Thoracic aorta (tissue), 2 donors: ENCODE results near the gene HSD17B11. TPM values are rescaled to one million over a fixed set of nuclear protein-coding genes. Genes with fewer than 3 reads are reported as not detected.
"Not testable (repeated sequence)": the region's sequence is repeated elsewhere in the genome, so short reads cannot be mapped to it uniquely, and the experiment has no call there.

Source experiments
- ATAC-seq: fragments of 150-250 bp; one replicate; pipeline ENCODE4 v1.8.0; 2017; ENCODE audit warnings: low read depth; ENCODE audit not compliant: insufficient number of reproducible peaks, low FRiP score
- DNase-seq: peaks from one replicate; pipeline ENCODE4 v3.0.0-alpha.2; 2020; ENCODE audit warnings: low spot score
- H3K27ac ChIP-seq, 2 donors: fragments of 200-600 bp; sonication (generic); 1 replicate in 1 of 2; 2 replicates in 1 of 2; pipeline ENCODE4 v1.5.1; 2016; ENCODE audit warnings: mild to moderate bottlenecking in 2 of 2, moderate library complexity in 2 of 2
- H3K27me3 ChIP-seq: fragments of 200-600 bp; sonication (generic); replicated peaks from 2 replicates; pipeline ENCODE4 v1.6.0; 2016; ENCODE audit warnings: mild to moderate bottlenecking; ENCODE audit not compliant: insufficient read depth
- H3K36me3 ChIP-seq: fragments of 200-600 bp; sonication (generic); one replicate; pipeline ENCODE4 v1.5.1; 2016
- H3K4me1 ChIP-seq, 2 donors: fragments of 200-600 bp; sonication (generic); 1 replicate in 1 of 2; 2 replicates in 1 of 2; pipeline versions ENCODE4 v1.5.1 to v1.6.0; 2016; ENCODE audit warnings: low read depth in 2 of 2, mild to moderate bottlenecking in 1 of 2; ENCODE audit not compliant: control insufficient read depth in 1 of 2
- H3K4me3 ChIP-seq: fragments of 200-600 bp; sonication (generic); 2 replicates; pipeline ENCODE4 v1.5.1; 2016; ENCODE audit warnings: mild to moderate bottlenecking
- H3K9me3 ChIP-seq: fragments of 200-600 bp; sonication (generic); 2 replicates; pipeline ENCODE4 v1.5.1; 2016
- total RNA-seq, 2 donors: library from RNA; depleted of rRNA; stranded (reverse); fragments of >200 nt; gene quantifications; one replicate each; pipeline versions ENCODE4 v1.1.0 to v1.2.3, GENCODE V29; 2016
- TF ChIP-seq, protein P1 (sequence below): fragments of 200-600 bp; sonication (generic); IDR thresholded peaks from one replicate; pipeline ENCODE4 v1.5.1; 2019; ENCODE audit warnings: antibody characterized with exemption

The HSD17B11 gene
- total RNA-seq, 2 donors from 2014 or later: 43.2 to 57.6 TPM

DNA sequence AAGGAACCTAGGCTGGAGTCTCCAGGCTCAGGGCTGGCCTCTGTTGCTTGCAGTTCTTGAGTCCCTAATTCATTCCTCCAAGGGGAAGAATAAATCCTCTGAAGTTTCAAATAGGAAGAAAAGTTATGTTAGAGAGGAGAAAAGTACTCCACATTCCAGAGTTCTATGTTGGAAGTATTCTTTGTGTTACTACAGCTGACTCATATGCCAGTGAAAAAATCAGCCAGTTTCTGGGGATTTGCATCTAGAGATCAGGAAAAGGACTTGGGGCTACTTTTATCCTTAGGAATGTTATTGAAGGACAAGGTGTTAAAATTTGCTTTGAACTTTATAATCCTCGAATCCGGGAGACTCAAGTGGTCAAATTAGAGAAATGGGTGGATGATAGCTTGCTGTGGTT, 19.7 kb upstream of the HSD17B11 start:
- no peak overlapping the region for H3K4me3 ChIP-seq
- H3K27ac ChIP-seq: no peak overlapping the region
- no peak for ATAC-seq
- H3K27me3 ChIP-seq: no peaks in the 10 kb centered on the region
- H3K9me3 ChIP-seq: no peaks in the 10 kb centered on the region
- DNase-seq: no peak
- no peaks in the 10 kb centered on the region for H3K4me1 ChIP-seq
- TF ChIP-seq, protein P1, sequence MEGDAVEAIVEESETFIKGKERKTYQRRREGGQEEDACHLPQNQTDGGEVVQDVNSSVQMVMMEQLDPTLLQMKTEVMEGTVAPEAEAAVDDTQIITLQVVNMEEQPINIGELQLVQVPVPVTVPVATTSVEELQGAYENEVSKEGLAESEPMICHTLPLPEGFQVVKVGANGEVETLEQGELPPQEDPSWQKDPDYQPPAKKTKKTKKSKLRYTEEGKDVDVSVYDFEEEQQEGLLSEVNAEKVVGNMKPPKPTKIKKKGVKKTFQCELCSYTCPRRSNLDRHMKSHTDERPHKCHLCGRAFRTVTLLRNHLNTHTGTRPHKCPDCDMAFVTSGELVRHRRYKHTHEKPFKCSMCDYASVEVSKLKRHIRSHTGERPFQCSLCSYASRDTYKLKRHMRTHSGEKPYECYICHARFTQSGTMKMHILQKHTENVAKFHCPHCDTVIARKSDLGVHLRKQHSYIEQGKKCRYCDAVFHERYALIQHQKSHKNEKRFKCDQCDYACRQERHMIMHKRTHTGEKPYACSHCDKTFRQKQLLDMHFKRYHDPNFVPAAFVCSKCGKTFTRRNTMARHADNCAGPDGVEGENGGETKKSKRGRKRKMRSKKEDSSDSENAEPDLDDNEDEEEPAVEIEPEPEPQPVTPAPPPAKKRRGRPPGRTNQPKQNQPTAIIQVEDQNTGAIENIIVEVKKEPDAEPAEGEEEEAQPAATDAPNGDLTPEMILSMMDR: no peak
- H3K36me3 ChIP-seq: no peaks in the 10 kb centered on the region

DNA sequence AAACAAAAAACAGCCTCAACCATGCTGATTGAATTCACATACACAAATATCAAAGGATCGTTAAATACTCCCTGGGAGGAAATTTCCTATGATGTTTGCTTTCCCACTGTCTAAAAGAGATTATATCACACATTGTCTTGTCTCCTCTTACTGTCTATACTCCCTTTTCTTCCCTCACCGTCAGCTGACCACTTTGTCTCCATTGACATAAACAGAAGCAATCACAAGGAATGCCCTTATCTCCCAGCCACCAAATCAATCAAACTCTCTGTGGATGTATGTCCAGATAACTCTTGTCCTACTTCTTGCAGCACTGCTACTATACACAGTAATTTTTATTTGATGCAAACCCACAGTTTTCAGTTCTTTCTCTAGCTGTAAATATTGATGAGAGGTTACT, 19.2 kb upstream of the HSD17B11 start:
- TF ChIP-seq, protein P1: no peak
- Histone ChIP-seq H3K27ac (no peak overlapping the region), H3K4me1 (no peaks in the 10 kb centered on the region), H3K36me3 (no peaks in the 10 kb centered on the region), H3K9me3 (no peaks in the 10 kb centered on the region), H3K4me3 (no peak overlapping the region), H3K27me3 (no peaks in the 10 kb centered on the region)
- DNase-seq (no peak), ATAC-seq (no peak)

DNA sequence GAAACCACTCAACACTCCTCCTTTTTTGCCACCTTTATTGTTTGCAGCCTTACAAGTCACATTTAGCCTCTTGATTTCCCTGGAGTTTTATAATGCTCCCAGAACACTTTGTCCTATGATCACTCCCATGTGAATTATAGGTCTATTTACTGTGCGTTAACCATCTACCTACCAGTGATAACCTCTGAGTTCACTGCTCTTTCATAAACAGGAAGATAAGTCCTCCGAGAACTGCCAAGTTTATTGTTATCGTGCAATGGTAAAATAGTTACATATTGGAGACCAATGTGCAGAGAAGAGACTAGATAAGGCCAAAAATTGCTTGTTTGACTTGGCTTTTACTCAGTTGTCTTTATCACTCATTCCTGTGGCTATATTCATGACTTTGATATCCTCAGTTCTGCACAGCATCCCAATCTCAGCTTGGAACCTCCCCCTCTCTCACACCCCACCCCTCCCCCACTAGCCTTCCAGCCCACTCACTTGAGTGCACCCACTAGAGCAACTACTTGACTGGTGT, 18.5 kb upstream of the HSD17B11 start:
- ATAC-seq: no peak
- DNase-seq: no peak
- no peak overlapping the region for H3K4me3 ChIP-seq

DNA sequence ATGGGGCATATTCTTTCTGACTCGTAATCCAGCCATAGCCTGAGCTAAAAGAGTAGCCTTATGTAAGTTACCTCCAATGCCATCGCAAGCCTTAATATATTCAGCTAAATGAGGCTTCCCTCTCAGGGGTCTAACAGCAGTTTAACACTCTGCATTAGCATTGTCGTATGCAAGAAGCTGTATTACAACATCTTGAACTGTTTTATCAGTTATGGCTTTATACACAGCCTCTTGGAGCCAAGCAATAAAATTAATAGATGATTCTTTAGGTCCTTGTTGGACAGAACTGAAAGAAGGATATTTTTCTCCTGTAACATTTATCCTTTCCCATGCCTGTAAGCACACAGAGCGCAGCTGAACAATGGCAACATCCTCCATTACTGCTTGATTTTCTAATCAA, 15.9 kb upstream of the HSD17B11 start:
- ATAC-seq, H3K4me1 ChIP-seq, H3K36me3 ChIP-seq, H3K27ac ChIP-seq, DNase-seq, H3K27me3 ChIP-seq, H3K9me3 ChIP-seq, H3K4me3 ChIP-seq: not testable (repeated sequence)

More for the DNA sequence above, 18.5 kb upstream of the HSD17B11 start:
- Histone ChIP-seq H3K27me3 (no peaks in the 10 kb centered on the region), H3K36me3 (no peaks in the 10 kb centered on the region), H3K27ac (no peak overlapping the region), H3K4me1 (no peaks in the 10 kb centered on the region), H3K9me3 (no peaks in the 10 kb centered on the region)
- TF ChIP-seq, protein P1: no peak

DNA sequence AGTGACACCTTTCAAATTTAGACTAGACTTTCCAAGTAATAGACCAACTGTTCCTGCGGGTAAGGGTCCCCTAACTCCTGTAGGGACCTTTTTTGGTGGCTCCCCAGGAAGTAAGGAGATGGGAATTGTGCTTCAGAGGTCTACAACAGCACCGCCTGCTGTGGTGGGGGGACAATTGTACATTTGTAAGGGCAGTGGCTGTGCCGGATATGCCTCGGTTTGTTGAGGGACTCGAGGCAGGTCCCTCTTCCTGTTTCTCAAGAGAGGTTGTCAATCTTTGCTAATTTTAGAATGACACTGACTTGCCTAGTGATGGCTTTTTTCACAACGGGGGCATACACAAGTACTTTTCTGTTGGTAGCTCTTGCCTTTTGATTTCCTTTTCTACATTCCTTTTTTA, 15.5 kb upstream of the HSD17B11 start:
- TF ChIP-seq, protein P1: no peak
- no peak overlapping the region for H3K4me3 ChIP-seq

DNA sequence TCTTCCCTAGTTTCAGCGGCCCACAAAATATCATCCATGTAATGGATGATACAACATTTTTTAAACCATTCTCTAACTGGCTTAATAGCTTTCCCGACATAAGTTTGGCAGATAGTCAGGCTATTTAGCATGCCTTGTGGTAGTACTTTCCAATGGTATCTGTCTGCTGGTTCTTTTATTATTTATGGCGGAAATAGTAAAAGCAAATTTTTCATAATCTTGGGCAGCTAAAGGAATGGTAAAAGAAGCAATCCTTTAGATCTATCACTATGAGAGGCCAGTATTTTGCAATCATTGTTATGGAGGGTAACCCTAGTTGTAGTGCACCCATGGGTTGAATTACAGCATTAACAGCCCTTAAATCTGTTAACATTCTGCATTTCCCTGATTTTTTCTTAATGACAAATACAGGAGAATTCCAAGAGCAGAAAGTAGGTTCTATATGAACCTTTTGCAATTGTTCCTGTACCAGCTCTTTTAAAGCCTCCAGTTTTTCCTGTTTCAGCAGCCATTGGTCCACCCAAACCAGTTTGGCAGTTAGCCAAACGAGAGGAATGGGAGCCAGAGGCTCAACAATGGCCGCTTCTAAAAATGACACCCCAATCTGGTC, 14.3 kb upstream of the HSD17B11 start:
- Histone ChIP-seq H3K36me3 (no peaks in the 10 kb centered on the region), H3K27ac (no peak overlapping the region), H3K9me3 (no peaks in the 10 kb centered on the region), H3K4me1 (no peaks in the 10 kb centered on the region), H3K27me3 (no peaks in the 10 kb centered on the region), H3K4me3 (no peak overlapping the region)
- TF ChIP-seq, protein P1: no peak
- ATAC-seq: no peak
- no peak for DNase-seq

More for the DNA sequence above, 15.5 kb upstream of the HSD17B11 start:
- no peaks in the 10 kb centered on the region for H3K9me3 ChIP-seq
- H3K36me3 ChIP-seq: no peaks in the 10 kb centered on the region
- no peaks in the 10 kb centered on the region for H3K4me1 ChIP-seq
- no peaks in the 10 kb centered on the region for H3K27me3 ChIP-seq
- DNase-seq (no peak), ATAC-seq (no peak)
- no peak overlapping the region for H3K27ac ChIP-seq

DNA sequence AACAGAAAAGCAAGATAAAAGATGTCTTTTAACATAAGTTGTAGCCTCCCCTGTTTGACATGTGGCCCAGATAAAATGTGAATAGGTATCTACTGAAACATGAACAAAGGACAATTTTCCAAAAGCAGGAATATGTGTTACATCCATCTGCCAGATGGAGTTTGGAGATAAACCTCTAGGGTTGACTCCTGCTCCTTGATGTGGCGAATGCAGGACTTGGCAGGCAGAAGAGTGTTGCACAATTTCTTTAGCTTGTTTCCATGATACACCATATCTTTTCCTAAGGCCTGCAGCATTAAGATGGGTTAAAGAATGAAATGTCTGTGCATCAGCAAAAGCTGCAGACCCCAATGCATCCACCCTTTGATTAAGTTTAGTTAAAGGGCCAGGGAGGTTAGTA, 12.7 kb upstream of the HSD17B11 start:
- not testable (repeated sequence) for ATAC-seq, H3K27ac ChIP-seq, H3K4me3 ChIP-seq, H3K36me3 ChIP-seq, H3K4me1 ChIP-seq, H3K27me3 ChIP-seq, DNase-seq, H3K9me3 ChIP-seq
